Stromal cell of bone marrow (primary cell): ENCODE results near the gene BNIPL.

Experiments
- DNase-seq: peaks from one replicate; pipeline ENCODE4 v3.0.0-alpha.2; 2012; ENCODE audit warnings: low read depth

Gene BNIPL

GRCh38 chr1:151036356-151036755, at the start of gene BNIPL:
Gene BNIPL, plus strand, starts transcription at chr1:151036586. Its CDS starts 140 bp downstream, at chr1:151036726.
- DNase-seq: no peak

DNA sequence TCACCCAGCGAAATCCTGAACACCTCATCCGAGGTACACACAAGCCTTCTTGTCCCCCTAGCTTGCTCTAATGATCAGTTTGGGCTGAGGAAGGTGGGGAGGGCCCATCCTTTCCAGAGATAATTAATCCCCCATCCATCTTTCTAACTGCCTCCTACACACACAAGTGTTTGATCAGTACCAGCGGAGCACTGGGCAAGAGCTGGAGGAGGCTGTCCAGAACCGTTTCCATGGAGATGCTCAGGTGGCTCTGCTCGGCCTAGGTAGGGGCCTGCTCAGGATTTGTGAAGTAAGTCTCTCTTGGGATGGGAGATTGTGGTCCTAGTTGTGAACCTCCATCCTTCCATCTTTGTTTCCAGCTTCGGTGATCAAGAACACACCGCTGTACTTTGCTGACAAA, 48.5 kb upstream of the BNIPL start:
- no peak for DNase-seq

- no peak for DNase-seq
Measured at GRCh38 chr1:150992626-150993025, 43.8 kb upstream of the BNIPL start.

GRCh38 chr1:150994248-150994647, 42.1 kb upstream of the BNIPL start:
- no peak for DNase-seq

- no peak for DNase-seq
Measured at GRCh38 chr1:150995460-150995859, 40.9 kb upstream of the BNIPL start.

GRCh38 chr1:150995896-150996295, 40.5 kb upstream of the BNIPL start:
- DNase-seq: no peak

DNA sequence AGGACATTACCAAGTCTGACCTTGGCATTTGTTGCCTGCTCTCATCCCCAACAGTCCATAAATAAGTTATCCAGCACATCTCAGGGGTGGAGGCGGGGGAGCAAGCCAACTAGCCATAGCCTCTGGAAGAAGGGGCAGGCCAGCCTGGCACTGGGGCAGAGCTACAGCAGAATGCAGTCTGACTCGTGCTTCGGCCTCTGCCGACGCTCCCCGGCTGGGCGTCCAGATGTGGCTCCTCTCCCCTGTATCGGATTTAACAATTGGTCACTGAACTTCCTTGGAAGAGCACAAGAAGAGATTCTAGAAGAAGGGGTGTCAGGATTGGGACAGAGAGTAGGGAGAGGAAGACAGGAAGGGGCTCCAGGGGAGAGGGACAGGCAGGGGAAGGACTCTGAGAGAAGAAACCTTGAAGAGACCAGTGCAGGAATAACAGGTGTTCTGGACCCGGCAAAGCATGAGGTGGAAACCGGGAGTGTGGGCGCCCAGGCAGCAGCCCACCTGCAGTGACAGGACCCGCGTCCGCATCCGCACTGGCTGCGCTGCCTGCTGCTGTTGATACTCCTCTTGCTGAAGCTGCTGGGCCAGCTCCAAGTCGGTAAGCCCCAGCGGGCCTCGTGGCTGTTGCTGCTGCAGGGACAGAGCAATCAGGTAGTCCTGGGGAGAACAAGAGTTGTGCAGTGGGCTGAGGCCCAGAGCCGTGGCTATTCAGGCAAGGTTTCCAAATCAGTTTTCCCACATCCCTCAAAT, 39.1 kb upstream of the BNIPL start:
- DNase-seq: no peak

GRCh38 chr1:150997949-150998348, 38.4 kb upstream of the BNIPL start:
- DNase-seq: no peak

GRCh38 chr1:150999051-150999674, 37.2 kb upstream of the BNIPL start:
- DNase-seq: no peak

GRCh38 chr1:150999926-151000325, 36.5 kb upstream of the BNIPL start:
- DNase-seq: no peak

DNA sequence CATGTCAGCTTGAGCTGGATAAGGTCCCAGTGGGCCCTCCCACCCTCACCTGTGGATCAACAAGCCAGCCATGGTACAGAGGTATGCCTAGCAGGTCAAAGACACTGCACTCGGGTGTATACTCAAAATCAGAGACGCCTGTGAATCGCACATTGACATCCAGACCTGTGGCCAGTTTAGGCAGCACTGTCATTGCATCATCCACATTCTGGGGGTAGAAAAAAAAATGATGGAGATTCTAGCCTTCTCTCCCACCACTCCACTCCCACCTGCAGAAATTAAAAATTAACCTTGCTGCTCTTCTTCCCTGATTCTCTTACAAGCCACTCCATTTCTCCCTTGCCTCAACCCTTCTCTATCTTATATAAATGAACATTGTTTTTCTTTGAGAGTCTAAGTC, 36.0 kb upstream of the BNIPL start:
- no peak for DNase-seq

DNA sequence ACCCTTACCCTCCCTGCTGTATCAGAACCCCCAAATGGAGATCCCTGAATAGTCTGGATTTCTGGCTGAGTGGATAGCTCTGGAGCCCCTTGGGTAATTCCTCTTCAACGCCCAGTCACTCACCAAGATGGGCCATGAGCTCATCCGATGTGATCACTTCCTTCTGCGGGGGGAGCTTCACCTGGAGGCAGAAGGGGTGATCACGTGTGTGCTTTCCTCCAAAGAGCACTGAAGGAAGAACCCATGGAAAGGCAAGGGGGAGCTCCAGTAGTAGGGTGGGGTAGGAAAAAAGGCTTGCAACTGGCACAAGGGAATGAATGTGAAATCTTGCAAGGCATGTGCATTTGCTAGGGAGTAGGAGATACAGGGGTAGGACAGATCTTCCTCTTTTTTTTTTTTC, 34.8 kb upstream of the BNIPL start:
- no peak for DNase-seq

DNA sequence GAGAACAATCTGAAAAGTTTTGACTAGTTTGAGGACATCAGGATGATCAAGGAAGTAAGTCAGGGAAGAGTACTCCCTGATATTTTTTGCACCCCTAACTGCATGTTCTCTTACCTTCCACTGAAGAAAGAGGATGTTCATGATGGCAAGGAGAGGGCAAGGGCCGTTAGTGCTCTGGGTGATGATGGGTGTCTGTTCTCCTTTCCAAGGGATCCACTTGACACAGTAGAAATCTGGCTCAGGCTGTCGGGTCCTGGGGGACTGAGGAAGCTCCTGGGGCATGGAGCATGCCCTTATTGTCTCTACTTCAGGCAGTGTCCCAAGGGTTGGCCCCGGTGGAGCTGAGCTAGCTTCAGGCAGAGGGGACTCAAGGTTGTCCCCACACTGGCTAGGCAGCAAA, 34.3 kb upstream of the BNIPL start:
- DNase-seq: no peak

DNA sequence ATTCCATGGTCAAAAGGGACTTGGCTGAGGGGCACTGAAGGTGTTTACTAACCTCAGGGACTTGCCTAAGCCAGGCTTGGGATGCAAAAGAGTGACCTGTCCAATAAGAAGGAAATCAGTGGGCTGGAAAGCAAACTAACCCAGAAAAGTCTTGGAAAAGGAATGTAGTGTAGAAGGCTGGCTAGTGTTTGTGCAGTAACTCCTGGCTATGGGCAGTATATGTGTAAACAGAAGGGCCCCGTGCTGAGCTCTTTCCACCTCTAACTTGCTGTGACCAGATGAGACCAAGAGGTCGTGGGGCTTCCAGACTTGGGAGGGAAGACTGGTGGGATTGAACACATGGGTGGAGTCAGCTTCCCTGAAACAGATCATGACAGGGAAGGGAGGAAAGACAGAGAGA, 33.8 kb upstream of the BNIPL start:
- DNase-seq: no peak

DNA sequence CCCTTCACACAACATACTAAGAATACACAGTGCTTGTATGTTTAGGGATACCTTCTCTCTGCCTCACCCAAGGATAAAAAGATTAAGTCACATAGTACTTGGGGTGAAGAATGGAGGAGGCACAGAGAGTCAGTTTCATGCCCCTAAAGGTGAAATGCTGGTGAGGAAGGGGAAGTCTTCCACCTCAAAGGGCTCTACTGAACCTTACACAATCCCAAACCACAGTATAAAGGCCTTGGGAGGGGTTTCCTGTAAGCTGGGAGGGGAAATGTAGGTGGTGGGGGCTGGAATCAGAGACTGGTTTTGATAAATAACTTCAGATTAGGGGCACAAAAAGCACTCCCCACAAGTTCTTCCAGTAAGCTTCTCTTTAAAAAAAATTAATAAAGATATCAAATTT, 33.2 kb upstream of the BNIPL start:
- DNase-seq: no peak

- no peak for DNase-seq
Measured at GRCh38 chr1:151005729-151006319, 30.6 kb upstream of the BNIPL start.

DNA sequence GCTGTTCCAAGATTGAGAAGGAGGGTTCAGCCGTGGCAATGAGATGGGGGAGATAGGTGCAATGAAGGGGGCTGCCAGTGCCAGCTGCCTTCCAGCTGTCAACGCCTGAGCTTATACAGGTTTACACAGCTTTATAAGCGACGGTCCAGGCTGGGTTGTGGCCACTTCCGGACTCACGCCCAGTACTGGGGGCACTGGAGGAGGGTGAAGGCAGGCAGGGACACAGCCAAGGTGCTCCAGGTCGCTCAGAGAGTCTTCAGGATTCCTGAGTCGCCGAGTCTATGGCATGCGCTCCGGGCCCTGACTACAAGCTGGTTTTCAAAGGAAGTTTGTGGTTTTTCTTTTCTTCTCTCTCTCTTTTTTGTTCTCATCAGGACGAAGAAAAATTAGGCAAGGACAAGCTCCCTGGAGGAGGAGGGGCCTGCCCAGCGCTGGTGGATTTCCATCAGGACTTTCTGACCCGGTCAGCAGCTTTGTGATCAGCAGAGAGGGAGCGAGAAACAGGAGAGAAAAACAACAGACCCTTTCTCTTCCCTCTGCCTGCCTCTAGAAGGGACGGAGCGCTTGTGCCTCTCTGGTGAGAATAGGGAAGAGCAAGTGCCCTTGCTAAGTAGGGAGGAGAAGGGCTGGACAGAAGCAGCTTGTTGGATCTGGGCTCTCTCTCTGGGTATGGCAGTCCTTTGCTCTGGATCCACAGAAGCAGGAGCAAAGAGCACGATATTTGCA, 29.9 kb upstream of the BNIPL start, which contains the start of gene MINDY1:
Gene MINDY1 (minus strand): TSS at position 576 of the 726 bp plus-strand sequence. CDS start 4,285 bp downstream, outside the sequence.
- peak; percentile 82 for DNase-seq

GRCh38 chr1:151007853-151008243, 28.5 kb upstream of the BNIPL start:
- DNase-seq: no peak

DNA sequence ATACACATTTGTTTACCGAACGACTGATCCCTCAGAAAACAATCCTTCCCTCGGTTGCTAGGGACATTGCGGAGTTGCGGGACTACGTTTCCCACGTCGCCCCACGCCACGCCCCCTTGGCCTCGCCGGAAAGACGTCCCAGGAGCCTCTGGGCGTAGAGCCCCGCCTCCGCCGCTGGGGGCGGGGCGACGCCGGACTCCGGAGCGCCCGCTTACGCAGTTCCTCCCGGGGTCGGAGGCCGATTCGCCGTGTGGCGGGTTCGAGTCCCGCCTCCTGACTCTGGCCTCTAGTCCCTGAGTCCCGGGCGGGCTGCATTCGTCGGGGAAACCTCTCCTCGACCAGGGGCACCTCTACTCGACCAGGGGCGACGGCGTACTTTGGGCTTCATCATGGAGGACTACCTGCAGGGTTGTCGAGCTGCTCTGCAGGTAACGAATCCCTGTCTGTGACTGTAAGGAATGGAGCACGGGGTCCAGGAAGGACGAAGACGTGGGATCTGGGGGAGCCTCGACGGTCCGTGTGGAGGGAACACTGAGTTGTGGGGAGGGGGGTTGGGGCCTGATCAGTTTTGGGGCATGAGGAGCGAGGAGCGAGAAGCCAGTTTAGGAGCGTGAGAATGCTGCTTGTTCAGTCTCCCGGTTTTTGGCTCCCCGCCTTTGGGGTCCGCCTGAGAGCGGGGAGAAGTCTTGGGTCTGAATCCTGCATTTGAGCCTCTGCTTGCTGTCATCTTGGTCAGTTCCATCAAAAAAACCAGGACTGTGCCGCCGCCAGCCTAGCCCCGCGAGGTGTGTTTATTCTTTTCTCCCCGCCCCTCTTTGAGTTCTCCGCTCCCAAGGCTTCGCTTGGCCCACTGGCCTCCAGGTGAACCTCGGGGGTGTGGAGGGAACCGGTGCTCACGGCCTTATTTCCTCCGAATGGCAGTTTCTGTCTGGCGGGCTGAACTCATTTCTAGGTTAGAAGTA, 27.9 kb upstream of the BNIPL start, which contains the start of gene PRUNE1:
Gene PRUNE1 (plus strand): TSS at position 206 of the 962 bp plus-strand sequence. CDS start 184 bp downstream, at position 390.
- DNase-seq: peak; percentile 92

- DNase-seq: no peak
Measured at GRCh38 chr1:151009206-151009587, 27.2 kb upstream of the BNIPL start.

DNA sequence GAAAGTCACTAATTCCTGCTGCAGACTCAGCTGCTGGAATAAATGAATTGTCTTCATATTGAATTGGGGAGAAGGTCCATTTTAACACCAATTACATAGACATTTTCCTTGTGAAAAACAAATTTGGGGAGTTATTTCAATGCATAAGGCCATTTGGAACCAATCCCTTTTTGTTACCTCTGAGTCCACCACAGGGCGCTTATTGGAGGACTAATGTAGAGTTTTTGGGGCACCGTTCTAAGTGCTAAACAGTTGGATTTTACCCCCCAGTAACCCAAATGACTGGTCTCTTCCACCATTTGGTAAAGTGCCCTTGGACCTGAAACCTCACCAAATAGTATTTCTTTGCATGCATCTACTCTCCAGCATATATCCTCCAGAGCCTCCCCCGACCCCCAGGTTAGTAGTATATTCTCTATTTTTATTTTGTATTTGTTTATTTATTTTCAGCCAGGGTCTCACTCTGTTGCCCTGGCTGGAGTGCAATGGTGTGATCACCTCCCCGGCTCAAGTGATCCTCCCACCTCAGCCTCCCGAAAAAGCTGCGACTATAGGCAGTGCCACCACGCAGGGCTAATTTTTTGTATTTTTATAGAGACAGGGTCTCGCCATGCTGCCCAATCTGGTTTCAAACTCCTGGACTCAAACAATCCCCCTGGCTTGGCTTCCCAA, 26.6 kb upstream of the BNIPL start:
- no peak for DNase-seq
